ENCODE results near the gene FMR1.

Gene FMR1

GRCh38 chrX:147948531-147948930, 36.8 kb downstream of the FMR1 start:
- peaks cover 46% of the 10 kb centered on the region for H3K36me3 ChIP-seq

DNA sequence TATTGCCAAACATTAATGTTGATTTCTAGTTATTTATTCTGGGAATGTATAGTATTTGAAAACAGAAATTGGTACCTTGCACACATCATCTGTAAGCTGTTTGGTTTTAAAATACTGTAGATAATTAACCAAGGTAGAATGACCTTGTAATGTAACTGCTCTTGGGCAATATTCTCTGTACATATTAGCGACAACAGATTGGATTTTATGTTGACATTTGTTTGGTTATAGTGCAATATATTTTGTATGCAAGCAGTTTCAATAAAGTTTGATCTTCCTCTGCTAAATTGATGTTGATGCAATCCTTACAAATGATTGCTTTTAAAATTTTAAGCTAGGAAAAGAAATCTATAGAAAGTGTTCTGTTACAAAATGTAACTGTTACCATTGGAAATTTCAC, 38.6 kb downstream of the FMR1 start:
- no peak overlapping the region for H3K27ac ChIP-seq
- no peaks in the 10 kb centered on the region for H3K4me1 ChIP-seq
- H4K20me1 ChIP-seq, result no peaks in the 10 kb centered on the region
- no peaks in the 10 kb centered on the region for H3K9me3 ChIP-seq
- H3K36me3 ChIP-seq, result peaks cover 28% of the 10 kb centered on the region
- no peak for TF ChIP-seq Cebpa-rat (IDR thresholded peaks at IDR 0.05)
- no peak overlapping the region for H3K9ac ChIP-seq
- no peak overlapping the region for H3K4me2 ChIP-seq
- H3K4me3 ChIP-seq, result no peak overlapping the region
- H3K27me3 ChIP-seq, result no peaks in the 10 kb centered on the region

More at GRCh38 chrX:147948531-147948930, 36.8 kb downstream of the FMR1 start:
- H3K9me3 ChIP-seq, result no peaks in the 10 kb centered on the region
- H3K9ac ChIP-seq, result no peak overlapping the region
- no peaks in the 10 kb centered on the region for H3K4me1 ChIP-seq
- no peak overlapping the region for H3K4me3 ChIP-seq
- no peak for TF ChIP-seq Cebpa-rat (IDR thresholded peaks at IDR 0.05)
- H3K27ac ChIP-seq, result no peak overlapping the region
- H3K27me3 ChIP-seq, result peaks cover 4% of the 10 kb centered on the region; the same call in 1 of the 2 replicates
- no peaks in the 10 kb centered on the region for H4K20me1 ChIP-seq
- no peak overlapping the region for H3K4me2 ChIP-seq

GRCh38 chrX:147953976-147954375, 42.3 kb downstream of the FMR1 start:
- Histone ChIP-seq H3K4me2 (no peak overlapping the region), H3K4me1 (no peaks in the 10 kb centered on the region), H4K20me1 (no peaks in the 10 kb centered on the region), H3K36me3 (no peaks in the 10 kb centered on the region; the same call in 1 of the 2 replicates), H3K27me3 (no peaks in the 10 kb centered on the region), H3K27ac (no peak overlapping the region), H3K9ac (no peak overlapping the region), H3K4me3 (no peak overlapping the region), H3K9me3 (no peaks in the 10 kb centered on the region)
- TF ChIP-seq Cebpa-rat (IDR thresholded peaks at IDR 0.05), result no peak

DNA sequence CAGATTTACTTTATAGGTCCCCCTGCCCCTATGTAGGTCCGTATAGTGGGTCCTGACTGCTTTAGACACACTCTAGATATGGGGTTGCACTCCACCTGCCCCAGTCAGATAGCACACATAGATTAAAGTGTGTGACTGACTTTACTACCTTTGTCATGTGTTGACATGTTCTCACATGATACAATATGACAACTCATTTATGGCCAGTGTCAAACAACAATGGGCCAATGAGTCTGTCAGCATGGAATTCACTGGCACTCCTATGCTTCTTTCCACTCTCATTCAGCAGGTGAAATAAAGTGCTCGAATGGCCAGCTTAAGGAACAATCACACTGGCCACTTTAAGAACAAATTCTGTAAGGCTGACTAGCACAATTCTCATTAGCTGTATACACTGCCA, 45.6 kb downstream of the FMR1 start:
- H3K4me2 ChIP-seq, result no peak overlapping the region

GRCh38 chrX:147958291-147958690, 46.6 kb downstream of the FMR1 start:
- Histone ChIP-seq H3K4me2 (no peak overlapping the region), H3K27ac (no peak overlapping the region), H3K4me1 (no peaks in the 10 kb centered on the region), H3K27me3 (no peaks in the 10 kb centered on the region), H3K36me3 (no peaks in the 10 kb centered on the region), H3K4me3 (no peak overlapping the region), H3K9ac (no peak overlapping the region), H4K20me1 (no peaks in the 10 kb centered on the region), H3K9me3 (no peaks in the 10 kb centered on the region)
- no peak for TF ChIP-seq Cebpa-rat (IDR thresholded peaks at IDR 0.05)

More for the DNA sequence above, 45.6 kb downstream of the FMR1 start:
- no peaks in the 10 kb centered on the region for H3K4me1 ChIP-seq
- H3K4me3 ChIP-seq, result no peak overlapping the region
- TF ChIP-seq Cebpa-rat (IDR thresholded peaks at IDR 0.05), result no peak
- H3K9ac ChIP-seq, result no peak overlapping the region
- H4K20me1 ChIP-seq, result no peaks in the 10 kb centered on the region
- H3K9me3 ChIP-seq, result no peaks in the 10 kb centered on the region
- H3K27me3 ChIP-seq, result no peaks in the 10 kb centered on the region
- H3K27ac ChIP-seq, result no peak overlapping the region
- no peaks in the 10 kb centered on the region for H3K36me3 ChIP-seq

- H3K9me3 ChIP-seq, result no peaks in the 10 kb centered on the region
- no peaks in the 10 kb centered on the region for H3K36me3 ChIP-seq
- no peak for TF ChIP-seq Cebpa-rat (IDR thresholded peaks at IDR 0.05)
- H4K20me1 ChIP-seq, result no peaks in the 10 kb centered on the region
- no peaks in the 10 kb centered on the region for H3K27me3 ChIP-seq
- no peak overlapping the region for H3K4me2 ChIP-seq
- no peak overlapping the region for H3K9ac ChIP-seq
- no peaks in the 10 kb centered on the region for H3K4me1 ChIP-seq
- H3K27ac ChIP-seq, result no peak overlapping the region
- H3K4me3 ChIP-seq, result no peak overlapping the region
Observed at GRCh38 chrX:147960722-147961121, 49.0 kb downstream of the FMR1 start.

DNA sequence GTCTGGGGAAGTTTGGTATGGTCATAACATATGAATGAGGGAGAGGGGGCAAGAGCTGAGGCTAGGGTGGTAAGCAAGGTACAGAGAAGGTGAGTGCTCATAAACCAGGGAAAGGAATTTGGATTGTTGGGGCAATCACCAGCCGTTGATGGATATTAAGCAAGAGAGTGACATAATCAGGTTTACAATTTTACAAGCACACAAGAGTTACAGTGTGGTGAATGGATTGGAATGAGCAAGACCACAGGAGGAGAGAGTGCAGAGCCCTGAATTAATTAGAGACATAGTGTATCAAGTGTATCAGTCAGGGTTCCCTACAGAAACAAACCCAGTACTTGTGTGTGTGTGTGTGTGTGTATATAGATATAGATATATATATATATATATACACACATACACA, 50.8 kb downstream of the FMR1 start:
- Histone ChIP-seq H3K9ac (no peak overlapping the region), H3K4me3 (no peak overlapping the region), H4K20me1 (no peaks in the 10 kb centered on the region), H3K9me3 (peaks cover 4% of the 10 kb centered on the region; the same call in 1 of the 2 replicates), H3K36me3 (no peaks in the 10 kb centered on the region), H3K4me2 (no peak overlapping the region), H3K27me3 (no peaks in the 10 kb centered on the region), H3K27ac (no peak overlapping the region), H3K4me1 (no peaks in the 10 kb centered on the region)
- TF ChIP-seq Cebpa-rat (IDR thresholded peaks at IDR 0.05), result no peak

DNA sequence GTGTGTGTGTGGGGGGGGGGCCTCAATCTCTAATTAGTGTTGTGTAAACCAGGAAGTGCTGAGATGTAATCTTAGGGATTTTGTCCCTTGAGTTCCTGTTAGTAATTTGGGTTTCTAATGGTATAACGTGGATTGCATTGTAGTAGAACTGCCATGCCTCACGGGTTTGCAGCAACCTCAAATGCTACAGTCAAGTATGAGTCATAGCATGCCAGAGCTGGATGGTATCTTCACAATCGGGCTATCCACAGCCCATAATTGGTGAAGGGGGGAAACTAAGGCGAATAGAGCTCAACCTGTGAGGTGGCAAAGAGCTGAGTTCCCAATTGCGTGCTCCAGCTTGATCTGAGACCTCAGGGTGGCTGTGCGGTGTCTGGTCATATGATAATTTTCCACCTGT, 67.2 kb downstream of the FMR1 start:
- no peaks in the 10 kb centered on the region for H3K36me3 ChIP-seq
- no peaks in the 10 kb centered on the region for H3K4me1 ChIP-seq
- TF ChIP-seq Cebpa-rat (IDR thresholded peaks at IDR 0.05), result no peak
- no peak overlapping the region for H3K9ac ChIP-seq
- H3K27ac ChIP-seq, result no peak overlapping the region
- H3K4me2 ChIP-seq, result no peak overlapping the region
- H4K20me1 ChIP-seq, result no peaks in the 10 kb centered on the region
- H3K4me3 ChIP-seq, result no peak overlapping the region
- no peaks in the 10 kb centered on the region for H3K27me3 ChIP-seq
- peaks cover 9% of the 10 kb centered on the region; the same call in 1 of the 2 replicates for H3K9me3 ChIP-seq

DNA sequence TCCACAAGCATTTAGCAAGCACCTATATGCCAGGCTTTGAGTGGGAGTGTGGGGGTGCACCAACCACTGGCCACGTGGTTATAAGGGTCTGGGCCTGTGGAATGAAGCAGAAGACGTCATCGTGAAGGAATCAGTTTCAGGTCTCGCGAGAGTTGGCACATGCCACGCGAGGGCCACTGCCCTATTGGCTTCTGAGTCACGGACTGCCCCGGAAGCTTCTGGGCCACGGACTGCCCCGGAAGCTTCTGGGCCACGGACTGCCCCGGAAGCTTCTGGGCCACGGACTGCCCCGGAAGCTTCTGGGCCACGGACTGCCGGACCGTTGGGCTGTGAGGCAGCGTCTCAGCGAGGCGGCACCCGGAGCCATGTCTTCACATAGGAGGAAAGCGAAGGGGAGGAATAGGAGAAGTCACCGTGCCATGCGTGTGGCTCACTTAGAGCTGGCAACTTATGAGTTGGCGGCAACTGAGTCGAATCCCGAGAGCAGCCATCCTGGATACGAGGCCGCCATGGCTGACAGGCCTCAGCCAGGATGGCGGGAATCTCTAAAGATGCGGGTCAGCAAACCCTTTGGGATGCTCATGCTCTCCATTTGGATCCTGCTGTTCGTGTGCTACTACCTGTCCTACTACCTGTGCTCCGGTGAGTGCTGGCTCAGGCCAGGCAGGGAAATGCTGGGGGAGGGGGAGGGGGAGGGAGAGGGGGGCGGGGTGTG, 69.5 kb downstream of the FMR1 start, which contains the start of gene FMR1NB:
FMR1NB (plus strand) TSS at position 300 of the 715 bp plus-strand sequence; CDS start at position 366, 66 bp downstream.
- Histone ChIP-seq H4K20me1 (no peaks in the 10 kb centered on the region), H3K27me3 (no peaks in the 10 kb centered on the region), H3K9ac (no peak within 1 kb of the TSS), H3K9me3 (peaks cover 9% of the 10 kb centered on the region; the same call in 1 of the 2 replicates), H3K27ac (no peak within 1 kb of the TSS), H3K4me3 (no peak within 1 kb of the TSS), H3K36me3 (no peaks in the 10 kb centered on the region), H3K4me1 (no peaks in the 10 kb centered on the region), H3K4me2 (no peak within 1 kb of the TSS)
- no peak for TF ChIP-seq Cebpa-rat (IDR thresholded peaks at IDR 0.05)
